Measurements from ENCODE around the gene LRRC8A. TPM values are rescaled to one million over a fixed set of nuclear protein-coding genes. Genes with fewer than 3 reads are reported as not detected.
"Not testable (repeated sequence)": the region's sequence is repeated elsewhere in the genome, so short reads cannot be mapped to it uniquely, and the experiment has no call there.

LRRC8A gene
- total RNA-seq, 1 experiment from 2014 or later = 36.7 TPM

DNA sequence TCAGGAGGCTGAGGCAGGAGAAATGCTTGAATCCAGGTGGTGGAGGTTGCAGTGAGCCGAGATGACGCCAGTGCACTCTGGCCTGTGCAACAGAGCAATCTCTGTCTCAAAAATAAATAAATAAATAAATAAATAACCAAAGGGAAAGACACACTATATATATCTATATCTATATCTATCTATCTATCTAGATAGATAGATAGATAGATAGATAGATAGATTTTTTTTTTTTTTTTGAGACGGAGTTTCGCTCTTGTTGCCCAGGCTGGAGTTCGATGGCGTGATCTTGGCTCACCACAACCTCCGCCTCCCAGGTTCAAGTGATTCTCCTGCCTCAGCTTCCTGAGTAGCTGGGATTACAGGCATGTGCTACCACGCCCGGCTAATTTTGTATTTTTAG lies 79.5 kb downstream of the LRRC8A start:
- DNase-seq (ENCODE audit: low read depth) = not testable (repeated sequence)

Other genes starting within 250 kb of the LRRC8A start
- 170 and 194 TPM in 2 replicates for gene DYNC2I2, start 225.3 kb upstream of the LRRC8A start, total RNA-seq (2014; rRNA removed; shearing (Covaris generic))
- 1,185 and 1,206 TPM in 2 replicates for gene SET, start 192.9 kb upstream of the LRRC8A start, total RNA-seq (2014; rRNA removed; shearing (Covaris generic))
- 8.2 and 16.8 TPM in 2 replicates for gene PKN3, start 179.6 kb upstream of the LRRC8A start, total RNA-seq (2014; rRNA removed; shearing (Covaris generic))
- 62.3 and 78.8 TPM in 2 replicates for gene ZDHHC12, start 158.0 kb upstream of the LRRC8A start, total RNA-seq (2014; rRNA removed; shearing (Covaris generic))
- 9.1 and 31.6 TPM in 2 replicates for gene ZER1, start 110.2 kb upstream of the LRRC8A start, total RNA-seq (2014; rRNA removed; shearing (Covaris generic))
- gene TBC1D13, start 94.9 kb upstream of the LRRC8A start, total RNA-seq (2014; rRNA removed; shearing (Covaris generic)) = 12.9 and 13.1 TPM in 2 replicates
- 14.1 and 17.8 TPM in 2 replicates for gene ENDOG, start 63.6 kb upstream of the LRRC8A start, total RNA-seq (2014; rRNA removed; shearing (Covaris generic))
- gene SPOUT1, start 52.3 kb upstream of the LRRC8A start, total RNA-seq (2014; rRNA removed; shearing (Covaris generic)) = 29.9 and 45.8 TPM in 2 replicates
- 7.1 and 8.9 TPM in 2 replicates for gene KYAT1, start 183 bp upstream of the LRRC8A start, total RNA-seq (2014; rRNA removed; shearing (Covaris generic))
- gene PHYHD1, start 38.8 kb downstream of the LRRC8A start, total RNA-seq (2014; rRNA removed; shearing (Covaris generic)) = not detected in 2 replicates
- gene DOLK, start 65.5 kb downstream of the LRRC8A start, total RNA-seq (2014; rRNA removed; shearing (Covaris generic)) = 16.3 and 17.1 TPM in 2 replicates
- gene NUP188, start 65.6 kb downstream of the LRRC8A start, total RNA-seq (2014; rRNA removed; shearing (Covaris generic)) = 73.7 and 75.5 TPM in 2 replicates
- 19.0 and 21.8 TPM in 2 replicates for gene SH3GLB2, start 146.2 kb downstream of the LRRC8A start, total RNA-seq (2014; rRNA removed; shearing (Covaris generic))
- 7.8 and 27.4 TPM in 2 replicates for gene MIGA2, start 154.5 kb downstream of the LRRC8A start, total RNA-seq (2014; rRNA removed; shearing (Covaris generic))
- gene DOLPP1, start 199.0 kb downstream of the LRRC8A start, total RNA-seq (2014; rRNA removed; shearing (Covaris generic)) = 18.1 and 19.5 TPM in 2 replicates
- gene CRAT, start 228.7 kb downstream of the LRRC8A start, total RNA-seq (2014; rRNA removed; shearing (Covaris generic)) = 7.6 and 8.8 TPM in 2 replicates
- 0.63 TPM in 1 of 2 replicates, not detected in the other for gene PTPA, start 229.3 kb downstream of the LRRC8A start, total RNA-seq (2014; rRNA removed; shearing (Covaris generic))